HCT116 (cell line): ENCODE data around the gene AP2A1. TPM values are rescaled to one million over a fixed set of nuclear protein-coding genes. Genes with fewer than 3 reads are reported as not detected.

ENCODE experiments used
- ATAC-seq: fragments of 200-7000 bp; cut with Tn5 transposase; 2 replicates; pipeline ENCODE4 v1.9.1; 2020; ENCODE audit warnings: mild to moderate bottlenecking, moderate library complexity
- BruUV-seq: library from RNA; stranded (reverse); fragments of 400-500 nt; replicated peaks from 2 replicates; lab custom pipeline; 2021; lab: Mats Ljungman, UMichigan
- CTCF ChIA-PET: fragments of 300-600 bp; sonication (Branson Sonifier 250); formaldehyde crosslinking; loops from one replicate; lab custom pipeline; 2021; ENCODE audit warnings: antibody characterized with exemption; lab: Charles Lee
- POLR2A ChIA-PET: fragments of 300-600, 350-600 bp; sonication (Branson Sonifier 250); formaldehyde crosslinking; loops from one replicate; lab custom pipeline; 2021; ENCODE audit warnings: antibody characterized with exemption; lab: Charles Lee
- RAD21 ChIA-PET, 2 experiments: fragments of 300-600 bp; sonication (Branson Sonifier 250); formaldehyde crosslinking; loops; one replicate each; lab custom pipeline; 2023; ENCODE audit warnings: low total read pairs in 2 of 2; ENCODE audit not compliant: uncharacterized antibody in 2 of 2, unreplicated experiment in 2 of 2, low non-redundant PET in 1 of 2; lab: Charles Lee
- DNase-seq: peaks from one replicate; pipeline ENCODE4 v3.0.0-alpha.2; 2010; ENCODE audit warnings: low read depth, low spot score
- H2AFZ ChIP-seq: fragments of 200-600 bp; shearing (Covaris generic), sonication (generic); 2 replicates; pipeline ENCODE4 v1.6.1; 2017; ENCODE audit warnings: low read depth, mixed run types, mixed read lengths, antibody characterized with exemption, low read length; ENCODE audit not compliant: poor library complexity, severe bottlenecking
- H3K27ac ChIP-seq: 2 replicates; pipeline ENCODE4 v1.5.1; 2012; ENCODE audit warnings: low read depth, low read length
- H3K27me3 ChIP-seq: fragments of 200-600 bp; sonication (generic); 2 replicates; pipeline ENCODE4 v1.6.1; 2016; ENCODE audit warnings: mixed run types, low read length, mixed read lengths; ENCODE audit not compliant: insufficient read depth
- H3K36me3 ChIP-seq, 2 experiments: fragments of 200-500 bp in 1 of 2; fragments of 200-600 bp in 1 of 2; sonication (Bioruptor generic) in 1 of 2; sonication (generic) in 1 of 2; 2 replicates each; pipeline versions ENCODE4 v1.5.1 to v1.6.1; 2014 to 2016; ENCODE audit warnings: low read length in 2 of 2, inconsistent platforms in 1 of 2, mixed read lengths in 1 of 2, mixed run types in 1 of 2; ENCODE audit not compliant: insufficient read depth in 2 of 2, control insufficient read depth in 1 of 2
- H3K4me1 ChIP-seq, 2 experiments: fragments of 200-600 bp in 1 of 2; sonication (generic) in 1 of 2; 2 replicates each; pipeline versions ENCODE4 v1.5.1 to v1.6.1; 2012 to 2017; ENCODE audit warnings: low read length in 2 of 2, inconsistent platforms in 1 of 2, mild to moderate bottlenecking in 1 of 2, mixed read lengths in 1 of 2, mixed run types in 1 of 2, moderate library complexity in 1 of 2; ENCODE audit not compliant: insufficient read depth in 2 of 2, control insufficient read depth in 1 of 2
- H3K4me2 ChIP-seq: fragments of 200-600 bp; sonication (generic); 2 replicates; pipeline ENCODE4 v1.6.1; 2017; ENCODE audit warnings: mixed run types, low read length, mixed read lengths
- H3K4me3 ChIP-seq, 2 experiments: fragments of 200-600 bp in 1 of 2; sonication (generic) in 1 of 2; replicated peaks in 1 of 2; 2 replicates each; pipeline ENCODE4 v1.5.1; 2011 to 2016; ENCODE audit warnings: low read length in 2 of 2, control low read depth in 1 of 2, low read depth in 1 of 2, mild to moderate bottlenecking in 1 of 2, mixed read lengths in 1 of 2, mixed run types in 1 of 2
- H3K79me2 ChIP-seq: fragments of 200-600 bp; sonication (generic); 2 replicates; pipeline ENCODE4 v1.6.1; 2017; ENCODE audit warnings: mild to moderate bottlenecking, mixed run types, low read length, moderate library complexity, mixed read lengths; ENCODE audit not compliant: insufficient read depth
- H3K9ac ChIP-seq: fragments of 200-600 bp; sonication (generic); 2 replicates; pipeline ENCODE4 v1.6.1; 2016; ENCODE audit warnings: low read length, mixed read lengths
- H3K9me2 ChIP-seq: fragments of 200-600 bp; sonication (generic), shearing (Covaris generic); 2 replicates; pipeline ENCODE4 v1.6.1; 2017; ENCODE audit warnings: mixed run types, mild to moderate bottlenecking, moderate library complexity; ENCODE audit not compliant: insufficient read depth
- H3K9me3 ChIP-seq, 2 experiments: fragments of 200-500 bp in 1 of 2; fragments of 200-600 bp in 1 of 2; sonication (Bioruptor generic) in 1 of 2; sonication (generic) in 1 of 2; 2 replicates each; pipeline ENCODE4 v1.6.1; 2014 to 2017; ENCODE audit warnings: low read length in 2 of 2, mixed read lengths in 2 of 2, inconsistent platforms in 1 of 2, low read depth in 1 of 2, mild to moderate bottlenecking in 1 of 2, mixed run types in 1 of 2, moderate library complexity in 1 of 2; ENCODE audit not compliant: control insufficient read depth in 1 of 2, insufficient read depth in 1 of 2
- H4K20me1 ChIP-seq: fragments of 200-600 bp; sonication (generic), shearing (Covaris generic); 2 replicates; pipeline ENCODE4 v1.6.1; 2017; ENCODE audit warnings: mixed run types, mild to moderate bottlenecking, moderate library complexity; ENCODE audit not compliant: insufficient read depth
- CBX3 ChIP-seq: IDR thresholded peaks from 2 replicates; pipeline ENCODE4 v1.6.1; 2012; ENCODE audit warnings: low read depth
- CEBPB ChIP-seq: IDR thresholded peaks from 2 replicates; pipeline ENCODE4 v1.6.1; 2012; ENCODE audit warnings: low read depth
- CTCF ChIP-seq, 3 experiments: fragments of 200-600 bp in 1 of 3; sonication (generic) in 1 of 3; IDR thresholded peaks in 2 of 3; conservative IDR thresholded peaks in 1 of 3; 2 replicates each; pipeline ENCODE4 v1.5.1; 2012 to 2017; ENCODE audit warnings: low read depth in 2 of 3, low read length in 2 of 3, antibody characterized with exemption in 1 of 3, borderline replicate concordance in 1 of 3, control low read depth in 1 of 3, mild to moderate bottlenecking in 1 of 3, mixed read lengths in 1 of 3, mixed run types in 1 of 3, moderate library complexity in 1 of 3; ENCODE audit not compliant: insufficient read depth in 1 of 3
- EGR1 ChIP-seq: IDR thresholded peaks from 2 replicates; pipeline ENCODE4 v1.6.1; 2012; ENCODE audit warnings: low read depth
- ELF1 ChIP-seq: IDR thresholded peaks from 2 replicates; pipeline ENCODE4 v1.6.1; 2012; ENCODE audit warnings: low read depth, borderline replicate concordance
- EZH2 ChIP-seq: fragments of 200-600 bp; sonication (generic); IDR thresholded peaks from 2 replicates; pipeline ENCODE4 v1.6.1; 2017; ENCODE audit warnings: antibody characterized with exemption, mixed run types
- EZH2phosphoT487 ChIP-seq: fragments of 200-600 bp; IDR thresholded peaks from 2 replicates; pipeline ENCODE4 v1.6.1; 2018; ENCODE audit warnings: antibody characterized with exemption, borderline replicate concordance
- MAX ChIP-seq: IDR thresholded peaks from 2 replicates; pipeline ENCODE4 v1.6.1; 2012
- POLR2A ChIP-seq: IDR thresholded peaks from 2 replicates; pipeline ENCODE4 v1.7.0; 2011; ENCODE audit warnings: borderline replicate concordance; ENCODE audit not compliant: insufficient read depth, insufficient read length; ENCODE audit errors: extremely low read depth
- POLR2AphosphoS5 ChIP-seq: IDR thresholded peaks from 2 replicates; pipeline ENCODE4 v1.6.1; 2011; ENCODE audit warnings: mild to moderate bottlenecking, low read depth, low read length, moderate library complexity
- RAD21 ChIP-seq: IDR thresholded peaks from 2 replicates; pipeline ENCODE4 v1.6.1; 2012; ENCODE audit warnings: low read depth, mild to moderate bottlenecking
- SRF ChIP-seq: IDR thresholded peaks from 2 replicates; pipeline ENCODE4 v1.6.1; 2012; ENCODE audit warnings: low read depth
- YY1 ChIP-seq: IDR thresholded peaks from 2 replicates; pipeline ENCODE4 v1.6.1; 2011; ENCODE audit warnings: low read length, low read depth, moderate library complexity, mild to moderate bottlenecking; ENCODE audit not compliant: insufficient replicate concordance; ENCODE audit errors: extremely low read depth
- ZFX ChIP-seq: fragments of 450-650 bp; IDR thresholded peaks from 2 replicates; pipeline ENCODE4 v1.6.1; 2017
- ZNF274 ChIP-seq: fragments of 200-500 bp; sonication (Bioruptor generic); IDR thresholded peaks from 2 replicates; pipeline ENCODE4 v1.6.1; 2014; ENCODE audit warnings: mild to moderate bottlenecking, low read depth, low read length, inconsistent platforms
- intact Hi-C: fragments of 100-400 bp; cut with micrococcal nuclease; formaldehyde crosslinking; loops from 2 replicates; pipeline ENCODE4 v1.10.0; 2022
- total RNA-seq: library from RNA; stranded (reverse); gene quantifications from one replicate; pipeline ENCODE4 v1.2.1, GENCODE V29; 2021; ENCODE audit not compliant: unreplicated experiment
- TF ChIP-seq, protein P1 (sequence below): IDR thresholded peaks from 2 replicates; pipeline ENCODE4 v1.6.1; 2011; ENCODE audit warnings: mild to moderate bottlenecking, low read length, moderate library complexity; ENCODE audit not compliant: insufficient replicate concordance; ENCODE audit errors: extremely low read depth

Gene AP2A1
- total RNA-seq, 1 experiment from 2014 or later = 102 TPM

- H3K36me3 ChIP-seq = no peaks in the 10 kb centered on the region
- no peak overlapping the region for H3K9ac ChIP-seq
- no peak overlapping the region for H3K4me2 ChIP-seq
- TF ChIP-seq ZNF274 (no peak), YY1 (no peak), SRF (no peak), POLR2A (no peak), CTCF (IDR thresholded peaks at IDR 0.05 in 2 of 3, conservative IDR thresholded peaks at IDR 0.05 in 1 of 3; ENCODE audit: borderline replicate concordance in 1 of 3, insufficient read depth in 1 of 3, low read depth in 2 of 3, low read length in 2 of 3) (no peak), MAX (no peak), EGR1 (no peak), EZH2phosphoT487 (no peak), ELF1 (no peak), POLR2AphosphoS5 (no peak), RAD21 (no peak), CBX3 (no peak), ZFX (no peak), EZH2 (no peak), CEBPB (no peak)
- TF ChIP-seq, protein P1, sequence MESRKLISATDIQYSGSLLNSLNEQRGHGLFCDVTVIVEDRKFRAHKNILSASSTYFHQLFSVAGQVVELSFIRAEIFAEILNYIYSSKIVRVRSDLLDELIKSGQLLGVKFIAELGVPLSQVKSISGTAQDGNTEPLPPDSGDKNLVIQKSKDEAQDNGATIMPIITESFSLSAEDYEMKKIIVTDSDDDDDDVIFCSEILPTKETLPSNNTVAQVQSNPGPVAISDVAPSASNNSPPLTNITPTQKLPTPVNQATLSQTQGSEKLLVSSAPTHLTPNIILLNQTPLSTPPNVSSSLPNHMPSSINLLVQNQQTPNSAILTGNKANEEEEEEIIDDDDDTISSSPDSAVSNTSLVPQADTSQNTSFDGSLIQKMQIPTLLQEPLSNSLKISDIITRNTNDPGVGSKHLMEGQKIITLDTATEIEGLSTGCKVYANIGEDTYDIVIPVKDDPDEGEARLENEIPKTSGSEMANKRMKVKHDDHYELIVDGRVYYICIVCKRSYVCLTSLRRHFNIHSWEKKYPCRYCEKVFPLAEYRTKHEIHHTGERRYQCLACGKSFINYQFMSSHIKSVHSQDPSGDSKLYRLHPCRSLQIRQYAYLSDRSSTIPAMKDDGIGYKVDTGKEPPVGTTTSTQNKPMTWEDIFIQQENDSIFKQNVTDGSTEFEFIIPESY = no peak
- CTCF ChIA-PET = interaction anchor here (1.4 kb wide), 1 partner anchor 13 kb away, joined by 4 read pairs; no protein-coding TSS in a partner anchor
- H2AFZ ChIP-seq = no peak overlapping the region
- H3K9me3 ChIP-seq = no peaks in the 10 kb centered on the region
- H4K20me1 ChIP-seq = no peaks in the 10 kb centered on the region
- DNase-seq (no peak), ATAC-seq (no peak)
- POLR2A ChIA-PET = interaction anchor here (1.7 kb wide), 1 partner anchor 13 kb away, joined by 6 read pairs; no protein-coding TSS in a partner anchor
- H3K27ac ChIP-seq = no peak overlapping the region
- intact Hi-C loops = no loop called here
- H3K4me1 ChIP-seq = peaks cover 0 to 4% of the 10 kb centered on the region in 2 experiments; a peak in 2 of 4 replicates
- no peaks in the 10 kb centered on the region for H3K9me2 ChIP-seq
- no peak overlapping the region for H3K4me3 ChIP-seq
- no peaks in the 10 kb centered on the region for H3K79me2 ChIP-seq
- BruUV-seq = no TSS peak
- H3K27me3 ChIP-seq = no peaks in the 10 kb centered on the region
- RAD21 ChIA-PET = no interaction called here
Observed at GRCh38 chr19:49730166-49730565, 36.6 kb upstream of the AP2A1 start.
